SK-N-SH treated with all-trans-retinoic acid at 6 μM for 48 hours (cell line): ENCODE data around the gene PTPRB.

Source experiments
- ATAC-seq: fragments of 200-7000 bp; cut with Tn5 transposase; 3 replicates; pipeline ENCODE4 v1.9.1; 2020; ENCODE audit warnings: mild to moderate bottlenecking, moderate library complexity
- ARNTL ChIP-seq: fragments of 450-650 bp; formaldehyde crosslinking; IDR thresholded peaks from 2 replicates; pipeline ENCODE4 v1.5.0; 2020; ENCODE audit warnings: low read depth, mild to moderate bottlenecking, moderate library complexity, borderline replicate concordance
- CSDC2 ChIP-seq: fragments of 250-450 bp; sonication (Bioruptor Pico); IDR thresholded peaks from 2 replicates; pipeline ENCODE4 v1.5.0; 2020; ENCODE audit warnings: mild to moderate bottlenecking, moderate library complexity
- ESRRG ChIP-seq: fragments of 250-450 bp; sonication (Bioruptor Pico); IDR thresholded peaks from 2 replicates; pipeline ENCODE4 v1.6.1; 2021; ENCODE audit warnings: mild to moderate bottlenecking
- GLIS3 ChIP-seq: fragments of 250-450 bp; sonication (Bioruptor Pico); IDR thresholded peaks from 2 replicates; pipeline ENCODE4 v1.5.0; 2020; ENCODE audit warnings: mild to moderate bottlenecking, moderate library complexity
- ISL1 ChIP-seq: fragments of 250-450 bp; sonication (Bioruptor Pico); IDR thresholded peaks from 2 replicates; pipeline ENCODE4 v2.1.2; 2022; ENCODE audit warnings: mild to moderate bottlenecking, moderate library complexity
- OSR1 ChIP-seq: fragments of 250-450 bp; sonication (Bioruptor Pico); IDR thresholded peaks from 2 replicates; pipeline ENCODE4 v1.8.0; 2022; ENCODE audit warnings: moderate library complexity, mild to moderate bottlenecking, inconsistent platforms
- PPARA ChIP-seq: fragments of 250-450 bp; sonication (Bioruptor Pico); IDR thresholded peaks from 2 replicates; pipeline ENCODE4 v1.5.0; 2020; ENCODE audit warnings: mild to moderate bottlenecking, borderline replicate concordance
- SNAI2 ChIP-seq: fragments of 250-450 bp; sonication (Bioruptor Pico); IDR thresholded peaks from 2 replicates; pipeline ENCODE4 v1.5.0; 2020; ENCODE audit warnings: mild to moderate bottlenecking, moderate library complexity
- TOX ChIP-seq: fragments of 250-450 bp; sonication (Bioruptor Pico); IDR thresholded peaks from 2 replicates; pipeline ENCODE4 v1.8.0; 2021; ENCODE audit warnings: mild to moderate bottlenecking, moderate library complexity, borderline replicate concordance
- ZC3H10 ChIP-seq: fragments of 250-450 bp; sonication (Bioruptor Pico); IDR thresholded peaks from 2 replicates; pipeline ENCODE4 v1.5.1; 2021; ENCODE audit warnings: mild to moderate bottlenecking, moderate library complexity
- ZFP3 ChIP-seq: fragments of 250-450 bp; sonication (Bioruptor Pico); IDR thresholded peaks from 2 replicates; pipeline ENCODE4 v1.5.0; 2020; ENCODE audit warnings: mild to moderate bottlenecking, moderate library complexity
- ZFP30 ChIP-seq: fragments of 450-650 bp; formaldehyde crosslinking; IDR thresholded peaks from 2 replicates; pipeline ENCODE4 v1.5.0; 2022; ENCODE audit warnings: mild to moderate bottlenecking, moderate library complexity
- ZNF565 ChIP-seq: fragments of 450-650 bp; formaldehyde crosslinking; conservative IDR thresholded peaks from 2 replicates; pipeline ENCODE4 v1.5.0; 2020; ENCODE audit warnings: low read depth, mild to moderate bottlenecking, moderate library complexity
- ZNF70 ChIP-seq: fragments of 450-650 bp; formaldehyde crosslinking; IDR thresholded peaks from 2 replicates; pipeline ENCODE4 v1.5.0; 2020; ENCODE audit warnings: mild to moderate bottlenecking, moderate library complexity
- ZNF8 ChIP-seq: fragments of 450-650 bp; formaldehyde crosslinking; IDR thresholded peaks from 2 replicates; pipeline ENCODE4 v1.5.0; 2020; ENCODE audit warnings: mild to moderate bottlenecking, moderate library complexity
- TF ChIP-seq, protein P1 (sequence below): fragments of 250-450 bp; sonication (Bioruptor Pico); IDR thresholded peaks from 2 replicates; pipeline ENCODE4 v1.5.1; 2020; ENCODE audit warnings: low read depth, mild to moderate bottlenecking, moderate library complexity
- TF ChIP-seq, protein P2 (sequence below): fragments of 250-450 bp; sonication (Bioruptor Pico); IDR thresholded peaks from 2 replicates; pipeline ENCODE4 v1.5.1; 2021; ENCODE audit warnings: mild to moderate bottlenecking, moderate library complexity
- TF ChIP-seq, protein P3 (sequence below): fragments of 250-450 bp; sonication (Bioruptor Pico); IDR thresholded peaks from 2 replicates; pipeline ENCODE4 v1.8.0; 2021; ENCODE audit warnings: low read depth, mild to moderate bottlenecking, moderate library complexity, borderline replicate concordance
- TF ChIP-seq, protein P4 (sequence below): fragments of 250-450 bp; sonication (Bioruptor Pico); IDR thresholded peaks from 2 replicates; pipeline ENCODE4 v1.8.0; 2020; ENCODE audit warnings: mild to moderate bottlenecking, moderate library complexity, borderline replicate concordance

PTPRB gene

DNA sequence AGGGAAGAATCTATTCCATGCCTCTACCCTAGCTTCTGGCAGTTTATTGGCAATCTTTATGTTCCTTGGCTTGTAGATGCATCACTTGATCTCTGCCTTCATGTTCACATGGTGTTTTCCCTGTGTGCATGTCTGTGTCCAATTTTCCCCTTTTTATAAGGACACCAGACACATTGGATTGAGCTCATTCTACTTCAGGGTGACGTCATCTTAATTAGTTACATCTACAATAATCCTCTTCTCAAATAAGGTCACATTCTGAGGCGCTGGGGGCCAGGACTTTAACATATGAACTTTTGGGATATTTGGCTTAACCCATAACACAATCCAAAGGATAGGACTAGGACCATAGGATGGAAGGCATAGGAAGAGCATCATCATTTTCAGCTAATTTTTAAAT, 169.8 kb downstream of the PTPRB start:
- no peak for ATAC-seq
- TF ChIP-seq SNAI2 (CRISPR knock-in tag) (no peak), ZNF8 (CRISPR knock-in tag) (no peak), ZC3H10 (CRISPR knock-in tag) (no peak), ESRRG (no peak), ZNF70 (CRISPR knock-in tag) (no peak), ZFP30 (CRISPR knock-in tag) (no peak), TOX (CRISPR knock-in tag) (no peak), ZFP3 (CRISPR knock-in tag) (no peak), GLIS3 (CRISPR knock-in tag) (no peak), OSR1 (CRISPR knock-in tag) (no peak)
- TF ChIP-seq, protein P1, sequence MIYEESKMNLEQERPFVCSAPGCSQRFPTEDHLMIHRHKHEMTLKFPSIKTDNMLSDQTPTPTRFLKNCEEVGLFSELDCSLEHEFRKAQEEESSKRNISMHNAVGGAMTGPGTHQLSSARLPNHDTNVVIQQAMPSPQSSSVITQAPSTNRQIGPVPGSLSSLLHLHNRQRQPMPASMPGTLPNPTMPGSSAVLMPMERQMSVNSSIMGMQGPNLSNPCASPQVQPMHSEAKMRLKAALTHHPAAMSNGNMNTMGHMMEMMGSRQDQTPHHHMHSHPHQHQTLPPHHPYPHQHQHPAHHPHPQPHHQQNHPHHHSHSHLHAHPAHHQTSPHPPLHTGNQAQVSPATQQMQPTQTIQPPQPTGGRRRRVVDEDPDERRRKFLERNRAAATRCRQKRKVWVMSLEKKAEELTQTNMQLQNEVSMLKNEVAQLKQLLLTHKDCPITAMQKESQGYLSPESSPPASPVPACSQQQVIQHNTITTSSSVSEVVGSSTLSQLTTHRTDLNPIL (CRISPR knock-in tag): no peak
- TF ChIP-seq, protein P2, sequence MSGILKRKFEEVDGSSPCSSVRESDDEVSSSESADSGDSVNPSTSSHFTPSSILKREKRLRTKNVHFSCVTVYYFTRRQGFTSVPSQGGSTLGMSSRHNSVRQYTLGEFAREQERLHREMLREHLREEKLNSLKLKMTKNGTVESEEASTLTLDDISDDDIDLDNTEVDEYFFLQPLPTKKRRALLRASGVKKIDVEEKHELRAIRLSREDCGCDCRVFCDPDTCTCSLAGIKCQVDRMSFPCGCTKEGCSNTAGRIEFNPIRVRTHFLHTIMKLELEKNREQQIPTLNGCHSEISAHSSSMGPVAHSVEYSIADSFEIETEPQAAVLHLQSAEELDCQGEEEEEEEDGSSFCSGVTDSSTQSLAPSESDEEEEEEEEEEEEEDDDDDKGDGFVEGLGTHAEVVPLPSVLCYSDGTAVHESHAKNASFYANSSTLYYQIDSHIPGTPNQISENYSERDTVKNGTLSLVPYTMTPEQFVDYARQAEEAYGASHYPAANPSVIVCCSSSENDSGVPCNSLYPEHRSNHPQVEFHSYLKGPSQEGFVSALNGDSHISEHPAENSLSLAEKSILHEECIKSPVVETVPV (CRISPR knock-in tag): no peak
- TF ChIP-seq, protein P3, sequence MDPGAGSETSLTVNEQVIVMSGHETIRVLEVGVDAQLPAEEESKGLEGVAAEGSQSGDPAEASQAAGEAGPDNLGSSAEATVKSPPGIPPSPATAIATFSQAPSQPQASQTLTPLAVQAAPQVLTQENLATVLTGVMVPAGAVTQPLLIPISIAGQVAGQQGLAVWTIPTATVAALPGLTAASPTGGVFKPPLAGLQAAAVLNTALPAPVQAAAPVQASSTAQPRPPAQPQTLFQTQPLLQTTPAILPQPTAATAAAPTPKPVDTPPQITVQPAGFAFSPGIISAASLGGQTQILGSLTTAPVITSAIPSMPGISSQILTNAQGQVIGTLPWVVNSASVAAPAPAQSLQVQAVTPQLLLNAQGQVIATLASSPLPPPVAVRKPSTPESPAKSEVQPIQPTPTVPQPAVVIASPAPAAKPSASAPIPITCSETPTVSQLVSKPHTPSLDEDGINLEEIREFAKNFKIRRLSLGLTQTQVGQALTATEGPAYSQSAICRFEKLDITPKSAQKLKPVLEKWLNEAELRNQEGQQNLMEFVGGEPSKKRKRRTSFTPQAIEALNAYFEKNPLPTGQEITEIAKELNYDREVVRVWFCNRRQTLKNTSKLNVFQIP (CRISPR knock-in tag): no peak
- TF ChIP-seq, protein P4, sequence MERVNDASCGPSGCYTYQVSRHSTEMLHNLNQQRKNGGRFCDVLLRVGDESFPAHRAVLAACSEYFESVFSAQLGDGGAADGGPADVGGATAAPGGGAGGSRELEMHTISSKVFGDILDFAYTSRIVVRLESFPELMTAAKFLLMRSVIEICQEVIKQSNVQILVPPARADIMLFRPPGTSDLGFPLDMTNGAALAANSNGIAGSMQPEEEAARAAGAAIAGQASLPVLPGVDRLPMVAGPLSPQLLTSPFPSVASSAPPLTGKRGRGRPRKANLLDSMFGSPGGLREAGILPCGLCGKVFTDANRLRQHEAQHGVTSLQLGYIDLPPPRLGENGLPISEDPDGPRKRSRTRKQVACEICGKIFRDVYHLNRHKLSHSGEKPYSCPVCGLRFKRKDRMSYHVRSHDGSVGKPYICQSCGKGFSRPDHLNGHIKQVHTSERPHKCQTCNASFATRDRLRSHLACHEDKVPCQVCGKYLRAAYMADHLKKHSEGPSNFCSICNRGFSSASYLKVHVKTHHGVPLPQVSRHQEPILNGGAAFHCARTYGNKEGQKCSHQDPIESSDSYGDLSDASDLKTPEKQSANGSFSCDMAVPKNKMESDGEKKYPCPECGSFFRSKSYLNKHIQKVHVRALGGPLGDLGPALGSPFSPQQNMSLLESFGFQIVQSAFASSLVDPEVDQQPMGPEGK (CRISPR knock-in tag): no peak

DNA sequence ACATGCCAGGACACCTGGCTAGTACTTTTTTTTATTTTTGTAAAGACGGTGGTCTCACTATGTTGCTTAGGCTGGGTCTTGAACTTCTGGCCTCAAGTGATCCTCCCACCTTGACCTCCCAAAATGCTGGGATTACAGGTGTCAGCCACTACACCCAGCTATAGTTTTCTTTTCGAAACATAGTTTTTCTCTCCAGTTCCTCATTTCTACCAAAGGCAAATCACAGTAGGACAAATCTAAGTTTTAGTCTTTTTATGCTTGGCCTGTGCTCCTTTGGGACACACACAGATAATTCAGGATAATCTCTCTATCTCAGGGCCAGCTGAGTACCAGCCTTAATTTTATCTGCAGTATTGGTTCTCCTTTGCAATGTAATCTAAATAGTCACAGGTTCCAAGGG, 170.5 kb downstream of the PTPRB start:
- ATAC-seq: no peak
- TF ChIP-seq ZNF70 (CRISPR knock-in tag) (no peak), TOX (CRISPR knock-in tag) (no peak), ARNTL (CRISPR knock-in tag) (no peak), ZC3H10 (CRISPR knock-in tag) (no peak), ISL1 (no peak), CSDC2 (no peak), ZFP3 (CRISPR knock-in tag) (no peak), PPARA (CRISPR knock-in tag) (no peak), ZNF565 (CRISPR knock-in tag) (no peak), ZFP30 (CRISPR knock-in tag) (no peak), GLIS3 (CRISPR knock-in tag) (no peak)
- TF ChIP-seq, protein P3 (CRISPR knock-in tag): no peak
- TF ChIP-seq, protein P2 (CRISPR knock-in tag): no peak
- TF ChIP-seq, protein P4 (CRISPR knock-in tag): no peak
- TF ChIP-seq, protein P1 (CRISPR knock-in tag): no peak
- TF ChIP-seq, all 23 proteins: peak for 0
